ENCODE results near the gene SENP6. TPM values are rescaled to one million over a fixed set of nuclear protein-coding genes. Genes with fewer than 3 reads are reported as not detected.

Gene SENP6
- total RNA-seq, 2 donors from 2014 or later: 99.4 to 99.7 TPM

DNA sequence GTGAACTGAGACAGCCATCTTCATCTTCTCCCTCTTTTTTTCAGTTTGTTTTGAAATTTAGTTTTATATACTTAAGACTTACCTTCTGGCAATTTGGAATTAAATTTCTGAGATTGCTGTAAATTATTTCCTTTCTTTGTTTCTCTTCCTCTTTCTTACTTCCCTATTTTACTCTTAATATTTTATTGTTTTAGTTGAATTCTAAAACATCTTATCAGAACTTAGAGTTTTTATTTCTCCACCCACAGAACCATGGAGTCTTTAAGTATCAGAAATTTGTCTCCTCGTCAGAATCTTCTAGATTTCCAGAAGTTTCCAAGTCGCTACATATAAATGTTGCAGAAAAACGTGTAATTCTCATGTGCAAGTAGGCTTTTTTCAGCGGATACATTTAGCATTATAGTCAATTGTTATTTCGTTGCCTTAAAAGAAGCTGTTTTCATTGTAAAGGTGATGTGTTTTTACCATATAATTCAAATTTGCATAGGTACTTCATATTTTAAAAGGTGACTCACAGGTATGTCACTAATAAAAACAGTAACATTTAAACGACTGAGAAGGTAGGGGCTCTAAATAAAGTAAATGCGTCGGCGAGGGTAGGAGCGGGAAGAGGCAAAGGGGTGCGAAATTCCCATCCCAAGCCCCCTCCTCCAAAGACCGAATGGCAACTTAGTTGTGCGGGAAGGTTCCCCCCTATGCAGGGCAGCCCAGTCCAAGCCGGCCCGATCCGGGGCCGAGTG, 146.5 kb downstream of the SENP6 start:
- Mint-ChIP-seq H3K27ac (no peak overlapping the region), H3K4me3 (peak overlapping the region; percentile 80 to 88), H3K9me3 (no peaks in the 10 kb centered on the region), H3K27me3 (ENCODE audit: low read depth) (peaks cover 45% of the 10 kb centered on the region), H3K4me1 (ENCODE audit: low read depth) (peaks cover 5% of the 10 kb centered on the region), H3K36me3 (ENCODE audit: insufficient read depth in 2 of 2) (peaks cover 2% of the 10 kb centered on the region in 2 donors)
- DNase-seq (no peak), ATAC-seq (replicated peaks in 1 of 2) (no peak)

DNA sequence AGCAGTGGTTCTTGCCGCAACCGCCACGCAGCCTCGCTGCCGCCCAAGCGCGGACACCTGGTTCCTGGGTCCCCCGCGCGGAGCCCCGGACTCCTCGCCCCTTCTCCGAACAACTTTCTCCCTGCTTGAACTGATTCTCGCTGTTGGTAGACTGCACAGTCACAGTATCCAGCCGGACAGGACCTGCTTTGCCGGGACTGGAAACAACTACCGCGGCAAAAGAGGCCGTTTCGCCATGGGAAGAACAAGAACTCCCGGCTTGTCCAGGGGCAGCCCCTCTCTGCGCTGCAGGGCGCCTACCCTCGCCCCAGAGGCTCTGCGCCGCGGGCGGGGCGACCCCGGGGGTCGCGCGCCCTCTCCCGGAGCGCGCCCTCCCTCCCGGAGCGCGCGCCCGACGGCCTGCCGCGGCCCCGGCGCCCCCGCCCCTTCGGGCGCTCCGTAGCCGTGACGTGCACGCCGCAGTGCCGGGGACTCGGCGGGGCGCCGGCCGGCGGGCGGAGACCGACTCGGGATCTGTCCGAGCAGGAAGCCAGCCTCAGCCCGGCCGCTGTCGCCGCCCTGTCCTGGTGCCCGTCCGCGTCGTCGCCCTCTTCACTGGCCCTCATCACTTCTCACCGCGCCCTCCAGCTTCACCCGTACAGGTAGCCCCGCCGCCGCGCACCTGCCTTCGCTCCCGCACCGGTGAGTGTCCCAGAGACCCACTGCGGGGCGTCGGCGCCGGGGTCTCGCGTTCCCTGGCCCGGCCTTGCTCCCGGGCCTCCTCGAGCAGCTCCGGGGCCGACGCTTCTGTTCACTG, 147.3 kb downstream of the SENP6 start, which contains the start of gene MYO6:
Gene MYO6, plus strand, starts transcription at position 497 of the 796 bp plus-strand sequence. CDS start 68,309 bp downstream, outside the sequence.
- peak within 1 kb of the TSS; percentile 84 to 96 for H3K4me3 Mint-ChIP-seq
- no peaks in the 10 kb centered on the region for H3K9me3 Mint-ChIP-seq
- ATAC-seq (replicated peaks in 1 of 2) (peak; percentile 90 to 93), DNase-seq (peak; percentile 61 to 74)
- peaks cover 5% of the 10 kb centered on the region for H3K4me1 Mint-ChIP-seq (ENCODE audit: low read depth)
- H3K27me3 Mint-ChIP-seq (ENCODE audit: low read depth): peaks cover 45% of the 10 kb centered on the region
- peak within 1 kb of the TSS; percentile 41 for H3K27ac Mint-ChIP-seq
- peaks cover 2% of the 10 kb centered on the region in 2 donors for H3K36me3 Mint-ChIP-seq (ENCODE audit: insufficient read depth in 2 of 2)

DNA sequence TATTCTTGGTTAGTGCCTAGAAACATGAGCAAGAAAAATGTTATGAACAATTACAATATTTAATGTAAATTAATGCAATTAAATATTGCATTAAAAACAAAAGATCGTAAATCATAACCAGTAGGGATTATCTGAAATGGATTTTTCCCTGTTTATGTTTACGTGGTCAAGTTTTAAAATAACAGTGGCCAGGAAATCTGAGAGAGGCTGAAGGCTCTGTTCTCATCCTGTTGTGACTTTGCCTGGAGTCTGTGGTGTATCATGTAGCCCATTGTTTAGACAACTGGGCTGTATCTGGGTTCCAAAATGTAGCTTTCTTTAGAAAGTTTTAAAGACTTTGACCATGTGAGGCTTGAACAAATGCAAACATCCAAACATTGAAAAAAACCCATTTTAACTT, 149.8 kb downstream of the SENP6 start:
- Mint-ChIP-seq H3K4me3 (no peak overlapping the region), H3K36me3 (ENCODE audit: insufficient read depth in 2 of 2) (peaks cover 2% of the 10 kb centered on the region in 2 donors), H3K27me3 (ENCODE audit: low read depth) (peaks cover 25% of the 10 kb centered on the region), H3K4me1 (ENCODE audit: low read depth) (peaks cover 5% of the 10 kb centered on the region), H3K9me3 (no peaks in the 10 kb centered on the region), H3K27ac (no peak overlapping the region)
- ATAC-seq (replicated peaks in 1 of 2) (no peak), DNase-seq (no peak)

DNA sequence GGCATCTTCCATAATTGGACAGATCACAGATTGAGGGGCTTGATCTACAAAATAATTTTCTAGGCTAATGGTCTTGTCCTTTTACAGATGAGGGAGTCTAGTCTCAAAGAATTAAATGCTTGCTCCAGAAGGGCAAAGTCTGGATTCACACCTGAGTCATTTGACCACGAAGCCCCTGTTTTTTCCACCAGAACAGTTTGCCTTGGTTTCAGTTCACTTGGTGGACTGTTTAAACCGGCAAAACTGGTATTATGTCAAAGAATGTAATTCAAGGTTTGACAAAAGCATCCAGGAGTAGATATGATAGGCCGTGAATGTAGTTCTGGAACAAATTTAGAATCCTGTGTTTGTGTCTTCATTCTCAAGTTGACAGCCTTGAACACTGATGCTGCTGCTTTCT, 150.7 kb downstream of the SENP6 start:
- DNase-seq (no peak), ATAC-seq (replicated peaks in 1 of 2) (no peak)
- Mint-ChIP-seq H3K36me3 (ENCODE audit: insufficient read depth in 2 of 2) (peaks cover 2% of the 10 kb centered on the region in 2 donors), H3K4me3 (no peak overlapping the region), H3K9me3 (no peaks in the 10 kb centered on the region), H3K4me1 (ENCODE audit: low read depth) (peaks cover 5% of the 10 kb centered on the region), H3K27ac (no peak overlapping the region), H3K27me3 (ENCODE audit: low read depth) (peaks cover 22% of the 10 kb centered on the region)

DNA sequence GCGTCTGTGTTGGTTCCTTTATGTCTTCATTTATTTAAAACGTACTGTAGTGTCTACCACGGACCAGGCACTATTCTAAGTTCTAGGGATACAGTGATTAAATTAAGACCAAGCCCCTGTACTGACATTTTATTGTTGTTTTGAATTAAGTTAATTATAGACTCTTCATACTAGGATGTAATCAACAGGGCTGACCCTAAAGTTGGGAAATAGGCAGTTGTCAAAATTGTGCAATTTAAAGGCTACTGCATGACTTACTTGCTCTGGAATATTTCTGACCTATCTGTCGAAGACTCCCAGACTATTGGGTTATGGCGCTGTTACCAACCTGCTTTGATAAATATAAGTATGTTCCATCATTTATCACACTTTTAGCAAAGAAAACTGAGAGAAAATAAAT, 154.0 kb downstream of the SENP6 start:
- no peaks in the 10 kb centered on the region for H3K9me3 Mint-ChIP-seq
- no peaks in the 10 kb centered on the region for H3K36me3 Mint-ChIP-seq (ENCODE audit: insufficient read depth in 2 of 2)
- peaks cover 27% of the 10 kb centered on the region for H3K27me3 Mint-ChIP-seq (ENCODE audit: low read depth)
- DNase-seq: no peak
- H3K4me3 Mint-ChIP-seq: no peak overlapping the region
- H3K27ac Mint-ChIP-seq: no peak overlapping the region
- H3K4me1 Mint-ChIP-seq (ENCODE audit: low read depth): no peaks in the 10 kb centered on the region
- no peak for ATAC-seq (replicated peaks in 1 of 2)

DNA sequence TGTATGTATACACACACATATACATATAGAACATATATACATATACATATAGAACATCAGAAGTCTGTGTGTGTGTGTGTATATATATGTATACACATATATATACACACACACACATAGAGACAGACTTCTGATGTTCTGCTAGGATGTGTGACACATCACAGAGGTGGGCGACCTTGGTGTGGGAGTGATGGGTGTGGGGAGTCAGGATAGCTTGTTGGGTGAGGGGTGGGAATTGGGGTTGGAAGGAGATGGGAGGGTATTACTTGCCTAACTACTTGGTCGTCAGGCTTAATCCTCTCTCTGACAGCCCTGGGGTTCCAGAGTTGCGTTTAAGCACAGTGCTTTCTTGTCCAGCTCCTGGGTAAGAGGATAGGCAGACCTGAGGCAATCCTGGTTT, 155.6 kb downstream of the SENP6 start:
- no peak for DNase-seq

DNA sequence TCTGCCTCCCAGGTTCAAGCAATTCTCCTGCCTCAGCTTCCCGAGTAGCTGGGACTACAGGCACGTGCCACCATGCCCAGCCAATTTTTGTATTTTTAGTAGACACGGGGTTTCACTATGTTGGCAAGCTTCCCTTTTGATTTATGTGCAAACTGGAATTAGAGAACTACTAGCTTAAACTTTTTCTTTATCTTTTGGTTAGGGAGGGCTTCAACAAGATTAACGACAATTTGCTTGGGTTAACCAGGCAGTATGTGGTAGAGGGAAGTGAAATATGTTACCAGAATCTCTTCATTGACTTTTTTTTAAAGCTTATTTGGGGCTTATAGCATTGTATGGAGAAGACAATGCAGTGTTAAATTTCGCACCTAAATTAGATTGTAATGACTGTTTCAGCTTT, 156.4 kb downstream of the SENP6 start:
- Mint-ChIP-seq H3K27me3 (ENCODE audit: low read depth) (peaks cover 38% of the 10 kb centered on the region), H3K27ac (no peak overlapping the region), H3K4me3 (no peak overlapping the region), H3K36me3 (ENCODE audit: insufficient read depth in 2 of 2) (no peaks in the 10 kb centered on the region), H3K9me3 (no peaks in the 10 kb centered on the region), H3K4me1 (ENCODE audit: low read depth) (no peaks in the 10 kb centered on the region)
- ATAC-seq (replicated peaks in 1 of 2) (no peak), DNase-seq (no peak)

More for the DNA sequence above, 155.6 kb downstream of the SENP6 start:
- no peaks in the 10 kb centered on the region for H3K9me3 Mint-ChIP-seq
- no peak overlapping the region for H3K27ac Mint-ChIP-seq
- no peaks in the 10 kb centered on the region for H3K36me3 Mint-ChIP-seq (ENCODE audit: insufficient read depth in 2 of 2)
- no peak for ATAC-seq (replicated peaks in 1 of 2)
- H3K4me3 Mint-ChIP-seq: no peak overlapping the region
- H3K4me1 Mint-ChIP-seq (ENCODE audit: low read depth): no peaks in the 10 kb centered on the region
- H3K27me3 Mint-ChIP-seq (ENCODE audit: low read depth): peaks cover 38% of the 10 kb centered on the region

DNA sequence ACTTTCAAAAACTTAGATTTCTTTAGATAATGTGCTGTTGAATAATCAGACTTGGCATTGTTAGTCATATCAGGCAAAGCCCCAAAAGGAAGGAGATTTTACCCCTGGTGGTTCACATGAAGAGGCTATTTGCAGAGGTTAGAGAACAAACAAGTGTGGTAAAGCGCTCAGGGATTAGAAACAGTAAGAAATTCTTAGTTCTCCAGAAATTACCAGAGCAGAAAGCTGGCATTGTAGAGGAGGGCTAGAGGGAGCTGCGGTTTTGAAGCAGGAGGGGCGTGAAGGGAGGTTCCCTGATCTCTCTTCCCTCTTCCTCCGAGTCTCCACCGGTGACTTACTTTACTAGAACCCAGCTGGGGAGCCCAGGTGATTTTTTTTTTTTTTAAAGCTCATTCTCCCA, 157.5 kb downstream of the SENP6 start:
- H3K27ac Mint-ChIP-seq: no peak overlapping the region
- no peaks in the 10 kb centered on the region for H3K36me3 Mint-ChIP-seq (ENCODE audit: insufficient read depth in 2 of 2)
- no peak overlapping the region for H3K4me3 Mint-ChIP-seq
- no peaks in the 10 kb centered on the region for H3K4me1 Mint-ChIP-seq (ENCODE audit: low read depth)
- H3K9me3 Mint-ChIP-seq: no peaks in the 10 kb centered on the region
- no peak for DNase-seq
- peaks cover 38% of the 10 kb centered on the region for H3K27me3 Mint-ChIP-seq (ENCODE audit: low read depth)
- no peak for ATAC-seq (replicated peaks in 1 of 2)

DNA sequence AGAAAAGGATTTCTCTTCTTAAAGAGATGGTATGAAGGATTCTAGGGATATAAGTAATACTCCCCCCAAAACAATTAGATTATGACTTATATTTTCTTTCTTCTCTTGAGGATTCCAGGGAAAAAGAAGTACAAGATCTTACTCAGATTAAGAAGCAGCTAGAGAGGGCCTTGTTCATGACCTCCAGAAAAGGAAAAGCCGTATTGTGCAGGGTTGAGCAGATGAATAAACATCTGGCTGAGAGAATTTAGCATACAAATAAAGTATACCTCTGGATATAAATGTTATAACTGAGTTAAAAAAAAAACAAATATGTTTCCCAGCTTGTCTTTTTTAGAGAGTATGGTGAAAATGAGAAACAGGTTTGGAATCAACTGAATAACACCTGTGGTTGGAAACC, 158.6 kb downstream of the SENP6 start:
- H3K27ac Mint-ChIP-seq: no peak overlapping the region

DNA sequence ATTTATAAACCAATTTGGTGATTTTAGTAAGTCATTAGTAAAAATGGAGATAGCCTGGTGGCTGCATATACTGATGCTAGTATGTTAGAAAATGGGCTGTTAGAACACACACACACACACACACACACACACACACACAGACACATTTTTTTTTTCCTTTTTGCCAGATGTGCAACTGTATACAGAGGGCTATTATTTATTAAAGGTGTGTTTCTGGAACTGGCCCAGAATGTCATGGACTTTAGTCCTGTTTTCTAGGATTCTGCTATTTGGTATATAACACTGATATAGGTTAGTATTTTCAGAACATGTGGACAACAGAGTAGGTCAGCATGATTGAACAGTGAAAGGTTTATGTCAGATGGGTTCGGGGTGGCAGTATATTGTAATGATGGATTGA, 159.8 kb downstream of the SENP6 start:
- Mint-ChIP-seq H3K4me1 (ENCODE audit: low read depth) (no peaks in the 10 kb centered on the region), H3K9me3 (no peaks in the 10 kb centered on the region), H3K27ac (no peak overlapping the region), H3K27me3 (ENCODE audit: low read depth) (peaks cover 38% of the 10 kb centered on the region), H3K36me3 (ENCODE audit: insufficient read depth in 2 of 2) (no peaks in the 10 kb centered on the region), H3K4me3 (no peak overlapping the region)
- DNase-seq (no peak), ATAC-seq (replicated peaks in 1 of 2) (no peak)

More for the DNA sequence above, 158.6 kb downstream of the SENP6 start:
- Mint-ChIP-seq H3K36me3 (ENCODE audit: insufficient read depth in 2 of 2) (no peaks in the 10 kb centered on the region), H3K4me3 (no peak overlapping the region), H3K27me3 (ENCODE audit: low read depth) (peaks cover 38% of the 10 kb centered on the region), H3K9me3 (no peaks in the 10 kb centered on the region), H3K4me1 (ENCODE audit: low read depth) (no peaks in the 10 kb centered on the region)
- no peak for ATAC-seq (replicated peaks in 1 of 2)
- no peak for DNase-seq

DNA sequence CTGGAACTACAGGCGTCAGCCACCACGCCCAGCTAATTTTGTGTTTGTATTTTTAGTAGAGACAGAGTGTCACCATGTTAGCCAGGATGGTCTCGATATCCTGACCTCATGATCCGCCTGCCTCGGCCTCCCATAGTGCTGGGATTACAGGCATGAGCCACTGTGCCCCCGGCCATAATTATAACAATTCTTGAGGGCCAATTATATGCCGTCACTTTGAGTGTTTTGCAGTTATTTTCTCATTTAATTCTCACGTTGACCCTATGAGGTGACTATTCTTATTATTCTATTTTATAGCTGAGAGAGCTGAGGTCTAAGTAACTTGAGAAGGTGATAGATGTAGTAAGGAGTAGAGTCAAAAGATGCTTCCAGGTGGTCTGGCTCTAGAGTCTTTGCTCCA, 160.4 kb downstream of the SENP6 start:
- H3K4me1 Mint-ChIP-seq (ENCODE audit: low read depth): no peaks in the 10 kb centered on the region
- H3K4me3 Mint-ChIP-seq: no peak overlapping the region
- ATAC-seq (replicated peaks in 1 of 2): no peak
- H3K36me3 Mint-ChIP-seq (ENCODE audit: insufficient read depth in 2 of 2): no peaks in the 10 kb centered on the region
- H3K27ac Mint-ChIP-seq: no peak overlapping the region
- no peak for DNase-seq
- no peaks in the 10 kb centered on the region for H3K9me3 Mint-ChIP-seq
- H3K27me3 Mint-ChIP-seq (ENCODE audit: low read depth): peaks cover 38% of the 10 kb centered on the region

DNA sequence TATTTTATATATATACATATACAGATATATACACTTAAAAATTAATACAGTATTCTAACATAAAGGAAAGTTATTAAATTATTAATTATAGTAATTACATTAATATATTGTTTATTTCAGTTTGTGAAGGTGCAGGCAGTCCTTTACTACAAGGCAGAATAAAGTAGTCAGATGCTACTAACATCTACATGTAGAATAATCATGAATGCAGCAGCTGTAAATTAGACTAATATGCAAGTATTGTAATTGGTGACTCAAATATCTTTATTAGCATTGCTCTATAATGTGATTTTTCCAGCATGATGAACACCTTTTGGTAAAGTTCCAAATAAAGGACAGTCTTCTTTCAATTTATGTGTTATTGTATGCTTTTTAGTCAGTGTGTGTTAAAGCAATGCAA, 164.7 kb downstream of the SENP6 start:
- Mint-ChIP-seq H3K4me3 (no peak overlapping the region), H3K9me3 (no peaks in the 10 kb centered on the region), H3K36me3 (ENCODE audit: insufficient read depth in 2 of 2) (no peaks in the 10 kb centered on the region), H3K4me1 (ENCODE audit: low read depth) (no peaks in the 10 kb centered on the region), H3K27me3 (ENCODE audit: low read depth) (peaks cover 17% of the 10 kb centered on the region), H3K27ac (no peak overlapping the region)
- ATAC-seq (replicated peaks in 1 of 2) (no peak), DNase-seq (no peak)
